GM13976 (cell line): ENCODE data around the gene CLIC5.

ENCODE experiments used
- DNase-seq: peaks from one replicate; pipeline ENCODE4 v3.0.0; 2012; ENCODE audit warnings: low spot score
- CTCF ChIP-seq: IDR thresholded peaks from 2 replicates; pipeline ENCODE4 v1.5.1; 2012; ENCODE audit warnings: borderline replicate concordance, mild to moderate bottlenecking; ENCODE audit not compliant: insufficient read depth; ENCODE audit errors: extremely low read depth, missing control alignments, control extremely low read depth
- in situ Hi-C: fragments of 300-500 bp; cut with MboI; formaldehyde crosslinking; loops from one replicate; pipeline ENCODE4 v1.12.0; 2022; ENCODE audit warnings: low sequenced_read_pairs, mixed read lengths, inconsistent platforms; ENCODE audit not compliant: unreplicated experiment

Gene CLIC5

DNA sequence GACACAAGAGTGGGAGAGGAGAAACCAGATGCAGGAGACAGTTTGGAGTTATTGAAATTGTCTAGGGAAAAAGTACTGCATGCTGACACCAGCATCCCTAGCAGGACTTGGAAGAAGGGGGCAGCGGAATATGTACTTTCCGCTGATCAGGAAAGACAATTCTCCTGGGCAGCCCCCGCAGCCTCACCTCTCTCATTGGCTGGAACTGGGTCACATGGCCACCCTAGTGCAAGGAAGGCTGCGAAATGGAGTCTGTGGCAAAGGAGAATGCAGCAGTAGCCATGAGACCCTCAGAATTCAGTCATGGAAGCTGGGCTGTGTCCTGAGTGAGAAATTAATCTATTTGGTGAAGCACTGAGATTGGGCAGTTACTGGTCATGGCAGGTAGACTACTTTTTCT lies 131.3 kb downstream of the CLIC5 start:
- in situ Hi-C loops: no loop called here
- TF ChIP-seq CTCF: no peak

DNA sequence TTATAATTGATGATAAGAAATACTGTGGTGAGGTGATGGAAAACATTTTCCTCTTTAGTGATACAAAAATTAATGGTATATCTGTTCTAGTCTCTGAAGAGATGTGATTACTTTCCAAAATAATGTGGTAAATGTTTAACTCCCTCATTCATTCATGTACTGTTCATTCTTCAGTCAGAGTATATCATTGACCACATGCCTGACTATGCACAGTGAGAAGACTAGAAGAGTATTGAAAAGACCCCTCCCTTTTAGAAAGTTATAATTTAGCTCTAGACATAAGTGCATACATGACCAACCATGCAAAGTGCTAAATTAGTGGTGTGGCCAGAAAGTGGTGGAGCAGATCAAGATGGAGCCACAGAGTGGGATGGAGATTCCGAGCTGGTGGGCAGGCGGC lies 133.0 kb downstream of the CLIC5 start:
- DNase-seq: no peak
- no peak for TF ChIP-seq CTCF
- in situ Hi-C loops: no loop called here

More for the DNA sequence above, 131.3 kb downstream of the CLIC5 start:
- DNase-seq: no peak

DNA sequence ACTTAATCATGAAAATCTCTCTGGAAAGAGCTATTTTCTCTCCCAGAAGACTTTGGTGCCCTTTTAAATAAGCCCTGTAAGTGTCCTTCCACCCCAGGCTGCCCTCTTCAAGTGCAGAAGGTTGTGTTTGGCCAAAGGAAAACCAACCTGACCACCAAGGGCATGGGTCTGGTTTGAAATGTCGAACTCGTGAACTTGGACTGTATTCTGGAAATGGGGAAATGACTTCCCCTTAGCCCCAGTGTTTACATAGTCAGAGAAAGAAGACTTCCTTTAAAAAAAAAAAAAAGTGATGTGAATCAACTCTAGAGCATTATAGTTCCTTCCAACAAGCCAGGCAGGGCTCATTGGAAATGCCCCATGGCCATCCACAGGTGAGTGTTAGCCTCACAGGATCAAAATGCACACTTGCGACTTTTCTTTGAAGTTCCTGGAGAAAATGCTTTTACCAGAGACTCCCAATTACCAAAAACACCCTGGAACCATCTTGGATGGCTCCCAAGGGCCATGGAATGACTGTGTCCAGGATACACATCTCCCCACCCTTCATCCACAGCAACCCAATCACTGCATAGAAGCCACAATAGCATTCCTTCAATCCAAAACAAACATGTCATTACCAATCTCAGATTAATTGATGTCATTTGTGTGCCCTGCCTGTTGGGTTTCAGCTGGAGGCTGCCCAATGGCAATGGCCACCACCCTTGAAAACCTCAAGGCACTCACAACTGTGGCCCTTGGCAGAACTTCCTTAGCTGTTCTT lies 133.8 kb downstream of the CLIC5 start:
- DNase-seq: no peak
- in situ Hi-C loops: no loop called here
- TF ChIP-seq CTCF: no peak

DNA sequence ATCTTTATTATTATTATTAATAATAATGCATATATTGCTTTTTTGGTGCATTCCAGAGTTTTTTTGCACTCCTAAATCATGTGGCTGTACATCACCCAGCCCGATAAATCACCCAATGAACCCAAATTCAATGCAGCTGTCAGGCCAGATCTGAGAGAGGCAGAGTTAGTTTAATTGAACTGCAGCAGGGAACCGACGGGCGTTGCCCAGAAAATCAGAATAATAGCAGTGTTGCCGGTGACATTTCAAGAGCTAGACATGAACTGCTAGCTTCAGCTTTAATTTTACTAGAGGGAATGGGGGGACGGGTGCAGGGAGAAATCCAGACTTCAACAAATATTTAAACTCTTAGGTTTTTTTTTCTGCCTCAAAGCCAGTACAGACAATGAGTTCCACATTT lies 135.0 kb downstream of the CLIC5 start:
- DNase-seq: no peak
- in situ Hi-C loops: no loop called here
- TF ChIP-seq CTCF: no peak

GRCh38 chr6:45880159-45880558 lies 135.5 kb downstream of the CLIC5 start:
- no peak for DNase-seq
- in situ Hi-C loops: no loop called here
- TF ChIP-seq CTCF: no peak

GRCh38 chr6:45877970-45878590 lies 137.6 kb downstream of the CLIC5 start:
- in situ Hi-C loops: no loop called here
- DNase-seq: no peak
- TF ChIP-seq CTCF: no peak
